ENCODE data around the gene PMPCA.

GRCh38 chr9:136371533-136371880, 39.0 kb upstream of the PMPCA start:
- TF ChIP-seq USF1 (IDR thresholded peaks at IDR 0.05): no peak
- no peak for TF ChIP-seq EGR1 (IDR thresholded peaks at IDR 0.05)
- no peak for TF ChIP-seq TAF1 (IDR thresholded peaks at IDR 0.05; ENCODE audit: low read depth)
- no peak for TF ChIP-seq MAX (IDR thresholded peaks at IDR 0.05)
- TF ChIP-seq REST (IDR thresholded peaks at IDR 0.05; ENCODE audit: low read depth): no peak
- no peak for TF ChIP-seq RAD21 (IDR thresholded peaks at IDR 0.05; ENCODE audit: low read depth)
- TF ChIP-seq FOXM1 (IDR thresholded peaks at IDR 0.05; ENCODE audit: borderline replicate concordance, low read depth): no peak
- no peak for TF ChIP-seq NFIC (IDR thresholded peaks at IDR 0.05)
- TF ChIP-seq TCF12 (IDR thresholded peaks at IDR 0.05; ENCODE audit: low read depth): no peak
- no peak for TF ChIP-seq EP300 (IDR thresholded peaks at IDR 0.05; ENCODE audit: borderline replicate concordance)
- TF ChIP-seq CEBPB (IDR thresholded peaks at IDR 0.05): no peak
- TF ChIP-seq TEAD4 (IDR thresholded peaks at IDR 0.05): no peak
- no peak for TF ChIP-seq YY1 (IDR thresholded peaks at IDR 0.05; ENCODE audit: low read depth)
- no peak for TF ChIP-seq CREB1 (IDR thresholded peaks at IDR 0.05; ENCODE audit: low read depth)

Measured in Ishikawa (cell line).